Esophagus squamous epithelium (tissue), 4 donors: ENCODE data around the gene SNCAIP.

ENCODE experiments used
- POLR2A ChIP-seq, 4 donors: fragments of 450-650 bp; IDR thresholded peaks; one replicate each; pipeline ENCODE4 v1.6.1; 2017; ENCODE audit warnings: antibody characterized with exemption in 4 of 4, mild to moderate bottlenecking in 4 of 4, moderate library complexity in 3 of 4
- TF ChIP-seq, protein P1 (sequence below), 6 experiments: fragments of 450-650 bp in 4 of 6; fragments of 200-600 bp in 2 of 6; sonication (generic) in 2 of 6; IDR thresholded peaks; one replicate each; pipeline ENCODE4 v1.5.1; 2016 to 2019; ENCODE audit warnings: antibody characterized with exemption in 6 of 6, mild to moderate bottlenecking in 4 of 6, moderate library complexity in 4 of 6

DNA sequence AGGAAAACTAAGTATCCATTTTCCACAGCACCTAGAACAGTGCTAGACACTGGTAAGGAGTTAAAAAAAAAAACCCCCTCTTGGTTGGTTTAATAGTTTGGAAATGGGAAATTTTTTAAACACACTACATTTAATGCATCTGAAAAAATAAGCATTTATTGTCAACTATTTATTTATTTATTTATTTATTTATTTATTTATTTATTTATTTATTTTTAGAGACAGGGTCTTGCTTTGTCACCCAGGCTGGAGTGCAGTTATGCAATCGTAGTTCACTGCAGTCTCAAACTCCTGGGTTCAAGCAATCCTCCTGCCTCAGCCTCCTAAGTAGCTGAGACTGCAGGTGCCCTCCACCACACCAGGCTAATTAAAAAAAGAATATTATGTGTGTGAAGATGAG lies 51.6 kb downstream of the SNCAIP start:
- TF ChIP-seq, protein P1, sequence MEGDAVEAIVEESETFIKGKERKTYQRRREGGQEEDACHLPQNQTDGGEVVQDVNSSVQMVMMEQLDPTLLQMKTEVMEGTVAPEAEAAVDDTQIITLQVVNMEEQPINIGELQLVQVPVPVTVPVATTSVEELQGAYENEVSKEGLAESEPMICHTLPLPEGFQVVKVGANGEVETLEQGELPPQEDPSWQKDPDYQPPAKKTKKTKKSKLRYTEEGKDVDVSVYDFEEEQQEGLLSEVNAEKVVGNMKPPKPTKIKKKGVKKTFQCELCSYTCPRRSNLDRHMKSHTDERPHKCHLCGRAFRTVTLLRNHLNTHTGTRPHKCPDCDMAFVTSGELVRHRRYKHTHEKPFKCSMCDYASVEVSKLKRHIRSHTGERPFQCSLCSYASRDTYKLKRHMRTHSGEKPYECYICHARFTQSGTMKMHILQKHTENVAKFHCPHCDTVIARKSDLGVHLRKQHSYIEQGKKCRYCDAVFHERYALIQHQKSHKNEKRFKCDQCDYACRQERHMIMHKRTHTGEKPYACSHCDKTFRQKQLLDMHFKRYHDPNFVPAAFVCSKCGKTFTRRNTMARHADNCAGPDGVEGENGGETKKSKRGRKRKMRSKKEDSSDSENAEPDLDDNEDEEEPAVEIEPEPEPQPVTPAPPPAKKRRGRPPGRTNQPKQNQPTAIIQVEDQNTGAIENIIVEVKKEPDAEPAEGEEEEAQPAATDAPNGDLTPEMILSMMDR (IDR thresholded peaks at IDR 0.05), result no peak
- no peak for TF ChIP-seq POLR2A (IDR thresholded peaks at IDR 0.05)
